ENCODE measurements around the gene VAV1.

DNA sequence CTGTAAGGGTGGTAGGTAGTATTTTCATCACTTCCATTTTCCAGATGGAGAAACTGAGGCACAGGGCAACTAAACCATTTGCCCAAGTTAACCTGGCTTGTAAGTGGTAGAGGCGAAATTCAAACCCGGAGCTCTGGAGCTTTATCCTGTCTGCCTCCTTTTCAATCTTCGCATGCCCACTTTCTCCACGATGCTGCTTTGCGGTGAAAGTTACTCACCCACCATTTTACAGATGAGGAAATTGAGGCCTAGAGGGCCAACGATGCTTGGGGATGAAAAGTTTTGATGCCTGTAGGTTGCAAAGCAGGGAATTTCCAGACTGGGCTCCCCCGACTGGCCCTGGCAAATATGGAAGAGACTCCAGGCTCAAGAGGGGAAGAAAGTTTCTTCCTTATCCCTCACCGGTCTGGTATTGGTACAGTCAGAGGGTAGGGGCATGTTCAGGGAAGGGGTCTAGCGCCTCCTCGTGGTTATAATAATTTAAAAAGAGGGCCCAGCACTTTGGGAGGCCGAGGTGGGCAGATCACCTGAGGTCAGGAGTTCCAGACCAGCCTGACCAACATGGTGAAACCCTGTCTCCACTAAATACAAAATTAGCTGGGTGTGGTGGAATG is 3.4 kb upstream of the VAV1 start:
- TF ChIP-seq POLR2A (IDR thresholded peaks at IDR 0.05) = no peak
- TF ChIP-seq, protein P1, sequence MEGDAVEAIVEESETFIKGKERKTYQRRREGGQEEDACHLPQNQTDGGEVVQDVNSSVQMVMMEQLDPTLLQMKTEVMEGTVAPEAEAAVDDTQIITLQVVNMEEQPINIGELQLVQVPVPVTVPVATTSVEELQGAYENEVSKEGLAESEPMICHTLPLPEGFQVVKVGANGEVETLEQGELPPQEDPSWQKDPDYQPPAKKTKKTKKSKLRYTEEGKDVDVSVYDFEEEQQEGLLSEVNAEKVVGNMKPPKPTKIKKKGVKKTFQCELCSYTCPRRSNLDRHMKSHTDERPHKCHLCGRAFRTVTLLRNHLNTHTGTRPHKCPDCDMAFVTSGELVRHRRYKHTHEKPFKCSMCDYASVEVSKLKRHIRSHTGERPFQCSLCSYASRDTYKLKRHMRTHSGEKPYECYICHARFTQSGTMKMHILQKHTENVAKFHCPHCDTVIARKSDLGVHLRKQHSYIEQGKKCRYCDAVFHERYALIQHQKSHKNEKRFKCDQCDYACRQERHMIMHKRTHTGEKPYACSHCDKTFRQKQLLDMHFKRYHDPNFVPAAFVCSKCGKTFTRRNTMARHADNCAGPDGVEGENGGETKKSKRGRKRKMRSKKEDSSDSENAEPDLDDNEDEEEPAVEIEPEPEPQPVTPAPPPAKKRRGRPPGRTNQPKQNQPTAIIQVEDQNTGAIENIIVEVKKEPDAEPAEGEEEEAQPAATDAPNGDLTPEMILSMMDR (IDR thresholded peaks at IDR 0.05) = peak; percentile 15 to 35 (median 26)
